Breast epithelium (tissue), 4 donors: ENCODE data around the gene LAMA3. TPM values are rescaled to one million over a fixed set of nuclear protein-coding genes. Genes with fewer than 3 reads are reported as not detected.

Experiments
- DNase-seq, 2 donors: peaks; one replicate each; pipeline ENCODE4 v3.0.0-alpha.2; 2019; ENCODE audit warnings: low spot score in 2 of 2
- H3K27ac ChIP-seq, 2 donors: fragments of 200-600 bp; sonication (generic) in 1 of 2; one replicate each; pipeline ENCODE4 v1.5.1; 2016 to 2019; ENCODE audit warnings: mild to moderate bottlenecking in 1 of 2
- H3K27me3 ChIP-seq, 2 donors: fragments of 200-600 bp; sonication (generic) in 1 of 2; one replicate each; pipeline versions ENCODE4 v1.5.1 to v1.6.0; 2017 to 2019; ENCODE audit warnings: control low read depth in 1 of 2, mild to moderate bottlenecking in 1 of 2
- H3K36me3 ChIP-seq: fragments of 200-600 bp; one replicate; pipeline ENCODE4 v1.5.1; 2019
- H3K4me1 ChIP-seq, 2 donors: fragments of 200-600 bp; sonication (generic); one replicate each; pipeline ENCODE4 v1.5.1; 2016 to 2019; ENCODE audit warnings: control low read depth in 1 of 2
- H3K4me3 ChIP-seq, 3 donors: fragments of 200-600 bp; sonication (generic); 1 replicate in 2 of 3; 2 replicates in 1 of 3; pipeline ENCODE4 v1.5.1; 2016 to 2019; ENCODE audit warnings: mild to moderate bottlenecking in 3 of 3, moderate library complexity in 2 of 3
- H3K9me3 ChIP-seq, 2 donors: fragments of 200-600 bp; sonication (generic) in 1 of 2; one replicate each; pipeline ENCODE4 v1.5.1; 2016 to 2019; ENCODE audit warnings: control low read depth in 1 of 2
- CTCF ChIP-seq, 3 donors: fragments of 450-650 bp; IDR thresholded peaks; one replicate each; pipeline ENCODE4 v1.5.1; 2016 to 2017; ENCODE audit warnings: antibody characterized with exemption in 3 of 3, mild to moderate bottlenecking in 3 of 3, moderate library complexity in 3 of 3
- POLR2A ChIP-seq: fragments of 450-650 bp; IDR thresholded peaks from one replicate; pipeline ENCODE4 v1.6.1; 2016; ENCODE audit warnings: antibody characterized with exemption, mild to moderate bottlenecking, moderate library complexity
- POLR2AphosphoS5 ChIP-seq, 3 donors: sonication (generic); formaldehyde crosslinking; IDR thresholded peaks; one replicate each; pipeline ENCODE4 v1.6.1; 2017; ENCODE audit warnings: antibody characterized with exemption in 3 of 3
- intact Hi-C: fragments of 100-400 bp; cut with DNase I; formaldehyde crosslinking; loops from one replicate; pipeline ENCODE4 v1.15.1; 2023; ENCODE audit warnings: low total_unique reads
- total RNA-seq, 3 donors: library from RNA; depleted of rRNA; stranded (reverse); fragments of >200 nt; gene quantifications; one replicate each; pipeline ENCODE4 v1.1.0, GENCODE V29; 2016

Gene LAMA3
- total RNA-seq, 3 donors from 2014 or later, result 43.4 to 173 (median 127) TPM

GRCh38 chr18:23871410-23871809 is 182.2 kb downstream of the LAMA3 start:
- no peak overlapping the region for H3K4me3 ChIP-seq
- DNase-seq, result peak in 1 of 2 donors; percentile 51
- H3K27ac ChIP-seq, result peak overlapping the region; percentile 61 to 81
- no peaks in the 10 kb centered on the region for H3K27me3 ChIP-seq
- no peak for TF ChIP-seq POLR2A
- no peak for TF ChIP-seq CTCF (IDR thresholded peaks at IDR 0.05)
- no peak for TF ChIP-seq POLR2AphosphoS5 (IDR thresholded peaks at IDR 0.05)
- intact Hi-C loops, result no loop called here
- H3K4me1 ChIP-seq, result no peaks in the 10 kb centered on the region
- no peaks in the 10 kb centered on the region for H3K36me3 ChIP-seq
- H3K9me3 ChIP-seq, result no peaks in the 10 kb centered on the region

- TF ChIP-seq POLR2A, result no peak
- peak in 1 of 3 donors; percentile 58 for TF ChIP-seq POLR2AphosphoS5 (IDR thresholded peaks at IDR 0.05)
- H3K4me1 ChIP-seq, result no peaks in the 10 kb centered on the region
- H3K4me3 ChIP-seq, result peak overlapping the region in 2 of 3 donors; percentile 54 to 64
- intact Hi-C loops, result no loop called here
- DNase-seq, result peak in 1 of 2 donors; percentile 84
- no peaks in the 10 kb centered on the region for H3K36me3 ChIP-seq
- H3K9me3 ChIP-seq, result no peaks in the 10 kb centered on the region
- peak overlapping the region; percentile 76 to 81 for H3K27ac ChIP-seq
- H3K27me3 ChIP-seq, result no peaks in the 10 kb centered on the region
Observed at GRCh38 chr18:23872701-23873550, 183.7 kb downstream of the LAMA3 start.

GRCh38 chr18:23875966-23876895 is 187.0 kb downstream of the LAMA3 start:
- no peak for DNase-seq
- no peak for TF ChIP-seq POLR2A
- no peak for TF ChIP-seq CTCF (IDR thresholded peaks at IDR 0.05)
- TF ChIP-seq POLR2AphosphoS5 (IDR thresholded peaks at IDR 0.05), result no peak
- Histone ChIP-seq H3K27me3 (no peaks in the 10 kb centered on the region), H3K27ac (no peak overlapping the region), H3K9me3 (no peaks in the 10 kb centered on the region), H3K4me3 (peak overlapping the region in 2 of 3 donors; percentile 54 to 64), H3K4me1 (no peaks in the 10 kb centered on the region), H3K36me3 (no peaks in the 10 kb centered on the region)
- intact Hi-C loops, result no loop called here

- intact Hi-C loops, result no loop called here
- H3K9me3 ChIP-seq, result no peaks in the 10 kb centered on the region
- TF ChIP-seq POLR2AphosphoS5 (IDR thresholded peaks at IDR 0.05) (no peak), POLR2A (no peak)
- no peaks in the 10 kb centered on the region for H3K27me3 ChIP-seq
- H3K36me3 ChIP-seq, result no peaks in the 10 kb centered on the region
- H3K27ac ChIP-seq, result no peak overlapping the region
- H3K4me3 ChIP-seq, result peak overlapping the region in 1 of 3 donors; percentile 24
- H3K4me1 ChIP-seq, result no peaks in the 10 kb centered on the region
- no peak for DNase-seq
Observed at GRCh38 chr18:23876921-23877320, 187.7 kb downstream of the LAMA3 start.

- Histone ChIP-seq H3K27ac (no peak overlapping the region), H3K4me3 (no peak overlapping the region), H3K27me3 (no peaks in the 10 kb centered on the region), H3K4me1 (no peaks in the 10 kb centered on the region), H3K36me3 (no peaks in the 10 kb centered on the region), H3K9me3 (no peaks in the 10 kb centered on the region)
- TF ChIP-seq POLR2A, result no peak
- no peak for TF ChIP-seq CTCF (IDR thresholded peaks at IDR 0.05)
- no peak for TF ChIP-seq POLR2AphosphoS5 (IDR thresholded peaks at IDR 0.05)
- no peak for DNase-seq
- intact Hi-C loops, result no loop called here
Observed at GRCh38 chr18:23877371-23877770, 188.1 kb downstream of the LAMA3 start.
